Mesendoderm (in vitro differentiated cells): ENCODE data around the gene DOCK8.
A peak's percentile ranks its signal among the peaks of the same experiment; 100 is the strongest.

Experiments used
- DNase-seq: peaks from one replicate; pipeline ENCODE4 v3.0.0; 2013
- H2AK5ac ChIP-seq: 2 replicates; pipeline ENCODE4 v1.6.1; 2013; ENCODE audit warnings: low read length, inconsistent platforms
- H2BK120ac ChIP-seq: 2 replicates; pipeline ENCODE4 v1.6.1; 2013; ENCODE audit warnings: low read depth, mild to moderate bottlenecking, low read length, moderate library complexity, mixed read lengths
- H2BK15ac ChIP-seq: replicated peaks from 2 replicates; pipeline ENCODE4 v1.6.1; 2013; ENCODE audit warnings: low read depth, mild to moderate bottlenecking, moderate library complexity
- H2BK5ac ChIP-seq: 2 replicates; pipeline ENCODE4 v1.6.1; 2013; ENCODE audit warnings: low read length, inconsistent platforms
- H3K18ac ChIP-seq: 2 replicates; pipeline ENCODE4 v1.6.1; 2013; ENCODE audit warnings: mild to moderate bottlenecking, low read length, mixed read lengths
- H3K23ac ChIP-seq: one replicate; pipeline ENCODE4 v1.6.1; 2013; ENCODE audit warnings: low read length
- H3K27ac ChIP-seq: 2 replicates; pipeline ENCODE4 v1.5.1; 2013; ENCODE audit warnings: low read depth, mild to moderate bottlenecking, inconsistent platforms, low read length, moderate library complexity
- H3K27me3 ChIP-seq: 2 replicates; pipeline ENCODE4 v1.6.1; 2013; ENCODE audit warnings: low read length, control low read depth, mild to moderate bottlenecking, inconsistent platforms; ENCODE audit not compliant: insufficient read depth, poor library complexity
- H3K36me3 ChIP-seq: 2 replicates; pipeline ENCODE4 v1.6.1; 2013; ENCODE audit warnings: low read length, inconsistent platforms; ENCODE audit not compliant: control insufficient read depth, insufficient read depth
- H3K4ac ChIP-seq: one replicate; pipeline ENCODE4 v1.6.1; 2013; ENCODE audit warnings: low read depth, mild to moderate bottlenecking, low read length, moderate library complexity
- H3K4me1 ChIP-seq: 2 replicates; pipeline ENCODE4 v1.6.1; 2013; ENCODE audit warnings: low read depth, low read length, inconsistent platforms; ENCODE audit not compliant: control insufficient read depth
- H3K4me2 ChIP-seq: 2 replicates; pipeline ENCODE4 v1.6.1; 2013; ENCODE audit warnings: low read length
- H3K4me3 ChIP-seq: 2 replicates; pipeline ENCODE4 v1.5.1; 2013; ENCODE audit warnings: mild to moderate bottlenecking, low read length
- H3K56ac ChIP-seq: one replicate; pipeline ENCODE4 v1.6.1; 2013; ENCODE audit warnings: low read length
- H3K79me1 ChIP-seq: 2 replicates; pipeline ENCODE4 v1.6.1; 2013; ENCODE audit warnings: low read length, inconsistent platforms
- H3K79me2 ChIP-seq: 2 replicates; pipeline ENCODE4 v1.6.1; 2013; ENCODE audit warnings: mild to moderate bottlenecking, low read length; ENCODE audit not compliant: control insufficient read depth, insufficient read depth
- H3K9ac ChIP-seq: 2 replicates; pipeline ENCODE4 v1.6.1; 2013; ENCODE audit warnings: low read length, inconsistent platforms
- H4K5ac ChIP-seq: one replicate; pipeline ENCODE4 v1.6.1; 2013; ENCODE audit warnings: low read length
- H4K8ac ChIP-seq: one replicate; pipeline ENCODE4 v1.6.1; 2013; ENCODE audit warnings: low read depth, mild to moderate bottlenecking, control low read depth, low read length, moderate library complexity
- WGBS: extraction: QIAGEN DNeasy Blood & Tissue Kit; methylation state at CpG from one replicate; pipeline ENCODE4 v1.1.7; 2013; ENCODE audit warnings: low lambda C conversion rate, missing lambda C conversion rate; ENCODE audit not compliant: insufficient coverage; ENCODE audit errors: extremely low coverage; 5-methylcytosine and 5-hydroxymethylcytosine counted together

The DOCK8 gene

GRCh38 chr9:489198-490197 lies 274.8 kb downstream of the DOCK8 start:
- H4K5ac ChIP-seq, result no peak overlapping the region
- H3K27me3 ChIP-seq, result no peaks in the 10 kb centered on the region
- H3K79me2 ChIP-seq, result no peaks in the 10 kb centered on the region
- no peak overlapping the region for H2BK5ac ChIP-seq
- no peaks in the 10 kb centered on the region for H3K4me1 ChIP-seq
- DNase-seq, result no peak
- no peaks in the 10 kb centered on the region for H3K79me1 ChIP-seq
- H3K23ac ChIP-seq, result no peak overlapping the region
- H3K27ac ChIP-seq, result no peak overlapping the region
- H3K4me3 ChIP-seq, result no peak overlapping the region
- H2AK5ac ChIP-seq, result no peak overlapping the region
- H2BK120ac ChIP-seq, result no peak overlapping the region
- no peak overlapping the region for H2BK15ac ChIP-seq
- no peak overlapping the region for H3K4ac ChIP-seq
- WGBS, result no CpG with 5 or more reads among the region's 7 CpGs
- H3K9ac ChIP-seq, result no peak overlapping the region
- no peak overlapping the region for H3K56ac ChIP-seq
- no peak overlapping the region for H3K18ac ChIP-seq
- H3K36me3 ChIP-seq, result no peaks in the 10 kb centered on the region
- H3K4me2 ChIP-seq, result no peak overlapping the region
- no peak overlapping the region for H4K8ac ChIP-seq

- H3K4ac ChIP-seq, result no peak overlapping the region
- H3K4me3 ChIP-seq, result no peak overlapping the region
- H4K8ac ChIP-seq, result no peak overlapping the region
- DNase-seq, result no peak
- H3K18ac ChIP-seq, result no peak overlapping the region
- no peaks in the 10 kb centered on the region for H3K27me3 ChIP-seq
- no peaks in the 10 kb centered on the region for H3K36me3 ChIP-seq
- no peak overlapping the region for H2BK15ac ChIP-seq
- no peak overlapping the region for H3K56ac ChIP-seq
- no CpG with 5 or more reads among the region's 1 CpG for WGBS
- no peak overlapping the region for H3K4me2 ChIP-seq
- no peaks in the 10 kb centered on the region for H3K4me1 ChIP-seq
- H2BK120ac ChIP-seq, result no peak overlapping the region
- no peak overlapping the region for H3K27ac ChIP-seq
- H3K79me2 ChIP-seq, result no peaks in the 10 kb centered on the region
- H3K79me1 ChIP-seq, result no peaks in the 10 kb centered on the region
- no peak overlapping the region for H3K23ac ChIP-seq
- no peak overlapping the region for H2BK5ac ChIP-seq
- no peak overlapping the region for H2AK5ac ChIP-seq
- no peak overlapping the region for H4K5ac ChIP-seq
- H3K9ac ChIP-seq, result no peak overlapping the region
Measured at GRCh38 chr9:494764-495163, 280.1 kb downstream of the DOCK8 start.

- Histone ChIP-seq H2BK5ac (no peak overlapping the region), H3K27me3 (no peaks in the 10 kb centered on the region), H3K23ac (no peak overlapping the region), H3K79me1 (no peaks in the 10 kb centered on the region), H3K79me2 (no peaks in the 10 kb centered on the region), H3K4me1 (no peaks in the 10 kb centered on the region), H2BK120ac (no peak overlapping the region), H3K18ac (no peak overlapping the region), H3K27ac (no peak overlapping the region), H3K4ac (no peak overlapping the region), H2AK5ac (no peak overlapping the region), H3K4me3 (no peak overlapping the region), H2BK15ac (no peak overlapping the region), H3K9ac (no peak overlapping the region), H4K8ac (no peak overlapping the region), H3K4me2 (no peak overlapping the region), H3K36me3 (no peaks in the 10 kb centered on the region), H3K56ac (no peak overlapping the region), H4K5ac (no peak overlapping the region)
- DNase-seq, result no peak
- WGBS, result no CpG with 5 or more reads among the region's 1 CpG
Measured at GRCh38 chr9:495739-496138, 281.1 kb downstream of the DOCK8 start.

GRCh38 chr9:503326-503725 lies 288.7 kb downstream of the DOCK8 start:
- no peak overlapping the region for H3K23ac ChIP-seq
- H3K4ac ChIP-seq, result no peak overlapping the region
- H2AK5ac ChIP-seq, result no peak overlapping the region
- H3K4me1 ChIP-seq, result no peaks in the 10 kb centered on the region
- H2BK5ac ChIP-seq, result no peak overlapping the region
- H2BK120ac ChIP-seq, result no peak overlapping the region
- H3K27me3 ChIP-seq, result no peaks in the 10 kb centered on the region
- H3K27ac ChIP-seq, result no peak overlapping the region
- H3K4me2 ChIP-seq, result no peak overlapping the region
- no peaks in the 10 kb centered on the region for H3K79me2 ChIP-seq
- DNase-seq, result peak; percentile 9
- H4K5ac ChIP-seq, result no peak overlapping the region
- H3K9ac ChIP-seq, result peak overlapping the region; percentile 78
- peak overlapping the region; percentile 19 for H3K56ac ChIP-seq
- no peaks in the 10 kb centered on the region for H3K79me1 ChIP-seq
- H3K4me3 ChIP-seq, result no peak overlapping the region
- H4K8ac ChIP-seq, result no peak overlapping the region
- no peaks in the 10 kb centered on the region for H3K36me3 ChIP-seq
- no peak overlapping the region for H3K18ac ChIP-seq
- H2BK15ac ChIP-seq, result no peak overlapping the region
- no CpG with 5 or more reads among the region's 9 CpGs for WGBS

- Histone ChIP-seq H3K56ac (peak within 1 kb of the TSS; percentile 93), H3K79me1 (no peaks in the 10 kb centered on the region), H2BK15ac (peak within 1 kb of the TSS; percentile 37), H3K18ac (peak within 1 kb of the TSS; percentile 94), H3K36me3 (no peaks in the 10 kb centered on the region), H4K8ac (peak within 1 kb of the TSS; percentile 95), H3K4me3 (peak within 1 kb of the TSS; percentile 69), H3K23ac (peak within 1 kb of the TSS; percentile 0), H3K27ac (peak within 1 kb of the TSS; percentile 78), H3K4me1 (no peaks in the 10 kb centered on the region), H3K79me2 (no peaks in the 10 kb centered on the region), H3K9ac (peak within 1 kb of the TSS; percentile 78), H2BK120ac (no peak within 1 kb of the TSS), H3K4ac (peak within 1 kb of the TSS; percentile 70), H3K4me2 (peak within 1 kb of the TSS; percentile 94), H2BK5ac (no peak within 1 kb of the TSS), H2AK5ac (no peak within 1 kb of the TSS), H3K27me3 (no peaks in the 10 kb centered on the region), H4K5ac (no peak within 1 kb of the TSS)
- no CpG with 5 or more reads among the region's 119 CpGs for WGBS
- DNase-seq, result peak; percentile 85
Measured at GRCh38 chr9:503881-504852, 289.5 kb downstream of the DOCK8 start, which contains the start of gene KANK1. TSS of gene KANK1 (plus strand) at chr9:504695.
